ENCODE results near the gene ZCCHC4. TPM values are rescaled to one million over a fixed set of nuclear protein-coding genes. Genes with fewer than 3 reads are reported as not detected.

ZCCHC4 gene
- total RNA-seq, 1 experiment from 2014 or later, result 12.3 TPM

- no TSS peak for BruUV-seq (replicated peaks)
- no peak overlapping the region for H3K27ac ChIP-seq (ENCODE audit: low read depth, low read length)
- DNase-seq (ENCODE audit: low read depth, low spot score), result no peak
Observed at GRCh38 chr4:25356068-25356467, 43.5 kb downstream of the ZCCHC4 start.

More at GRCh38 chr4:25356068-25356467, 43.5 kb downstream of the ZCCHC4 start:
- Histone ChIP-seq H3K4me1 (ENCODE audit: control insufficient read depth in 1 of 2, insufficient read depth in 2 of 2, low read length in 2 of 2) (peaks cover 0 to 6% of the 10 kb centered on the region in 2 experiments; a peak in 1 of 4 replicates), H3K9me2 (ENCODE audit: insufficient read depth) (no peaks in the 10 kb centered on the region), H3K27me3 (ENCODE audit: insufficient read depth, low read length) (no peaks in the 10 kb centered on the region), H3K79me2 (ENCODE audit: insufficient read depth, low read length) (no peaks in the 10 kb centered on the region), H3K4me3 (replicated peaks in 1 of 2; ENCODE audit: low read depth in 1 of 2, low read length in 2 of 2) (no peak overlapping the region), H4K20me1 (ENCODE audit: insufficient read depth) (no peaks in the 10 kb centered on the region), H3K9me3 (ENCODE audit: control insufficient read depth in 1 of 2, insufficient read depth in 1 of 2, low read depth in 1 of 2, low read length in 2 of 2) (no peaks in the 10 kb centered on the region), H3K36me3 (ENCODE audit: control insufficient read depth in 1 of 2, insufficient read depth in 2 of 2, low read length in 2 of 2) (no peaks in the 10 kb centered on the region), H3K9ac (ENCODE audit: low read length) (no peak overlapping the region), H3K4me2 (ENCODE audit: low read length) (no peak overlapping the region), H2AFZ (ENCODE audit: low read depth, low read length, poor library complexity, severe bottlenecking) (no peak overlapping the region)
- ATAC-seq, result no peak
- no peak for TF ChIP-seq ZNF274 (IDR thresholded peaks at IDR 0.05; ENCODE audit: low read depth, low read length)
- TF ChIP-seq EZH2 (IDR thresholded peaks at IDR 0.05), result no peak
- TF ChIP-seq RAD21 (IDR thresholded peaks at IDR 0.05; ENCODE audit: low read depth), result no peak
- no peak for TF ChIP-seq REST (IDR thresholded peaks at IDR 0.05; ENCODE audit: low read depth)
- no peak for TF ChIP-seq CEBPB (IDR thresholded peaks at IDR 0.05; ENCODE audit: low read depth)
- TF ChIP-seq, protein P1, sequence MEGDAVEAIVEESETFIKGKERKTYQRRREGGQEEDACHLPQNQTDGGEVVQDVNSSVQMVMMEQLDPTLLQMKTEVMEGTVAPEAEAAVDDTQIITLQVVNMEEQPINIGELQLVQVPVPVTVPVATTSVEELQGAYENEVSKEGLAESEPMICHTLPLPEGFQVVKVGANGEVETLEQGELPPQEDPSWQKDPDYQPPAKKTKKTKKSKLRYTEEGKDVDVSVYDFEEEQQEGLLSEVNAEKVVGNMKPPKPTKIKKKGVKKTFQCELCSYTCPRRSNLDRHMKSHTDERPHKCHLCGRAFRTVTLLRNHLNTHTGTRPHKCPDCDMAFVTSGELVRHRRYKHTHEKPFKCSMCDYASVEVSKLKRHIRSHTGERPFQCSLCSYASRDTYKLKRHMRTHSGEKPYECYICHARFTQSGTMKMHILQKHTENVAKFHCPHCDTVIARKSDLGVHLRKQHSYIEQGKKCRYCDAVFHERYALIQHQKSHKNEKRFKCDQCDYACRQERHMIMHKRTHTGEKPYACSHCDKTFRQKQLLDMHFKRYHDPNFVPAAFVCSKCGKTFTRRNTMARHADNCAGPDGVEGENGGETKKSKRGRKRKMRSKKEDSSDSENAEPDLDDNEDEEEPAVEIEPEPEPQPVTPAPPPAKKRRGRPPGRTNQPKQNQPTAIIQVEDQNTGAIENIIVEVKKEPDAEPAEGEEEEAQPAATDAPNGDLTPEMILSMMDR (IDR thresholded peaks at IDR 0.05 in 2 of 3, conservative IDR thresholded peaks at IDR 0.05 in 1 of 3; ENCODE audit: borderline replicate concordance in 1 of 3, insufficient read depth in 1 of 3, low read depth in 2 of 3, low read length in 2 of 3), result no peak
- no peak for TF ChIP-seq TCF7L2 (IDR thresholded peaks at IDR 0.05; ENCODE audit: borderline replicate concordance, extremely low read depth, insufficient read depth, insufficient read length)
- TF ChIP-seq EGR1 (IDR thresholded peaks at IDR 0.05; ENCODE audit: low read depth), result no peak
- no peak for TF ChIP-seq POLR2AphosphoS5 (IDR thresholded peaks at IDR 0.05; ENCODE audit: low read depth, low read length)
- no peak for TF ChIP-seq FOSL1 (IDR thresholded peaks at IDR 0.05; ENCODE audit: low read depth)
- no peak for TF ChIP-seq YY1 (IDR thresholded peaks at IDR 0.05; ENCODE audit: extremely low read depth, insufficient replicate concordance, low read depth, low read length)
- no peak for TF ChIP-seq CBX3 (IDR thresholded peaks at IDR 0.05; ENCODE audit: low read depth)
- TF ChIP-seq SIN3A (IDR thresholded peaks at IDR 0.05; ENCODE audit: low read depth), result no peak
- no peak for TF ChIP-seq MAX (IDR thresholded peaks at IDR 0.05)
- no peak for TF ChIP-seq ZFX (IDR thresholded peaks at IDR 0.05)
- RAD21 ChIA-PET (ENCODE audit: low non-redundant PET in 1 of 2, low total read pairs in 2 of 2, uncharacterized antibody in 2 of 2, unreplicated experiment in 2 of 2), result no interaction called here
- POLR2A ChIA-PET, result no interaction called here
- CTCF ChIA-PET, result interaction anchor here (1.9 kb wide), 1 partner anchor 11 kb away, joined by 6 read pairs; no protein-coding TSS in a partner anchor
- intact Hi-C loops (cut with micrococcal nuclease), result no loop called here
